HUES64 (cell line): ENCODE results near the gene KLF16.

Experiments
- H3K27ac ChIP-seq: 2 replicates; pipeline ENCODE4 v1.7.0; 2013; ENCODE audit warnings: low read depth, low read length, inconsistent platforms
- H3K27me3 ChIP-seq: 2 replicates; pipeline ENCODE4 v1.6.1; 2013; ENCODE audit warnings: mild to moderate bottlenecking, low read length; ENCODE audit not compliant: insufficient read depth
- H3K36me3 ChIP-seq: 2 replicates; pipeline ENCODE4 v1.6.1; 2013; ENCODE audit warnings: mild to moderate bottlenecking, low read length; ENCODE audit not compliant: insufficient read depth
- H3K4me1 ChIP-seq: 2 replicates; pipeline ENCODE4 v1.6.1; 2013; ENCODE audit warnings: mild to moderate bottlenecking, low read length, moderate library complexity; ENCODE audit not compliant: insufficient read depth
- H3K4me3 ChIP-seq: 2 replicates; pipeline ENCODE4 v1.5.1; 2013; ENCODE audit warnings: mild to moderate bottlenecking, low read length, moderate library complexity
- H3K9ac ChIP-seq: 2 replicates; pipeline ENCODE4 v1.6.1; 2013; ENCODE audit warnings: mild to moderate bottlenecking, low read depth, low read length
- H3K9me3 ChIP-seq: 2 replicates; pipeline ENCODE4 v1.6.1; 2013; ENCODE audit warnings: low read depth, low read length; ENCODE audit not compliant: insufficient read depth
- WGBS: fragments of 150-250, 120-280 bp; methylation state at CpG from one replicate; pipeline ENCODE4 v1.1.7; 2013; ENCODE audit warnings: missing lambda C conversion rate; 5-methylcytosine and 5-hydroxymethylcytosine counted together

The KLF16 gene

DNA sequence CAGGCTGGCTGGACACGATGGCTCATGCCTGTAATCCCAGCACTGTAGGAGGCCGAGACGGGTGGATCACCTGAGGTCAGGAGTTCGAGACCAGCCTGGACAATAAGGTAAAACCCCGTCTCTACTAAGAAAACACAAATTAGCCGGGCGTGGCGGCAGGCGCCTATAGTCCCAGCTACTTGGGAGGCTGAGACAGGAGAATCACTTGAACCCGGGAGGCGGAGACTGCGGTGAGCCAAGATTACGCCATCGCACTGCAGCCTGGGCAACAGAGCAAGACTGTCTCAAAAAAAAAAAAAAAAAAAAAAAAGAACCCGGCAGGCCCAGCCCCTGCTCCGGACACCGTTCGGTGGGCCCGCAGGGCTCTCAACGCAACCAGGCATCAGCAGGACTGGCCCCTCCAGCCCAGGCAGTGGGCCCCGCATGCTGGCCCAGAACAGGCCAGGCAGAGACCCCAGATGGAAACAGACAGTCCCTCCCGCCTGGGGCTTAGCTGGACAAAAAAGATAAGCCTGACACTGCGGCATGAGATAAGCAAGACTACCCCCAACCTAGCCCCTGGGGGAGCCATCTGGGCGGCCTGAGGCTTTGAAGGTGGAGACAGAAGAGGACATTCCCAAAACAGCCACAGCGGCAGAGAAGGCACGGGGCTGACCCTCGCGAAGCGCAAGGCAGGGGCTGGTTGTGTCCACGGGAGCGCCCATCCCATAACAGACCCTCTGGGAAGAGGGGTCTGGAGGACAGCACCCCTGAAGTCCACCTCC lies 26.7 kb downstream of the KLF16 start:
- WGBS: 94% methylated on average over 31 of the region's 31 CpGs
- Histone ChIP-seq H3K27me3 (no peaks in the 10 kb centered on the region), H3K4me3 (no peak overlapping the region), H3K9me3 (no peaks in the 10 kb centered on the region), H3K4me1 (no peaks in the 10 kb centered on the region), H3K9ac (no peak overlapping the region), H3K36me3 (no peaks in the 10 kb centered on the region), H3K27ac (no peak overlapping the region)

- no peaks in the 10 kb centered on the region for H3K4me1 ChIP-seq
- no peaks in the 10 kb centered on the region for H3K9me3 ChIP-seq
- H3K36me3 ChIP-seq: no peaks in the 10 kb centered on the region; the same call in 1 of the 2 replicates
- no peak overlapping the region for H3K4me3 ChIP-seq
- no peak overlapping the region for H3K27ac ChIP-seq
- no peak overlapping the region for H3K9ac ChIP-seq
- H3K27me3 ChIP-seq: no peaks in the 10 kb centered on the region
- 91% methylated on average over 15 of the region's 15 CpGs for WGBS
Observed at GRCh38 chr19:1833540-1833939, 29.8 kb downstream of the KLF16 start.

DNA sequence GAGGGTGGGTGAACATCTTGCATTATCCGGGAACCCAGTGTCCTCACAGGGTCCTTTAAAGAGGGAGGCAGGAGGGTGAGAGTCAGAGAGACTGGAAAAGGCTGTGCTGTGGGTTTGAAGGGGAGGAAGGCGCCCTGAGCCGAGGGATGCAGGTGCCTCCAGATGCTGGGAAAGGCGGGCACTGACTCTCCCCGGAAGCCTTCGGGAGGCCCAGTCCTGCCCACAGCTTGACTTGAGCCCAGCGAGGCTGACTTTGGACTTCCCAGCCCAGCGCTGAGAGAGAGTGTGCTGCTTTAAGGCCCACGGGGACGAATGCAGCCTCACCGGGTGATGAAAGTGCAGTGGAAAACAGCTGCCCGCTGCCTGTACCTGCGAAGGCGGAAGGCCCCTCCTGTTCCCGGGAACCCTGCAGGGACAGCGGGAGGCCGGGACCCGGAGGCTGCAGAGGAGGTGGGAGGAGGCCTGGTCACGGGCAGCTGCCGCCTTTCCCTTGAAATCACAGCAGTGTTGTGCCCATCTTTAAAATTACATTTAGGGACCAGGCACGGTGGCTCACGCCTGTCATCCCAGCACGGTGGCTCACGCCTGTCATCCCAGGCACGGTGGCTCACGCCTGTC lies 31.2 kb downstream of the KLF16 start:
- peaks cover 2% of the 10 kb centered on the region; the same call in 1 of the 2 replicates for H3K4me1 ChIP-seq

GRCh38 chr19:1830978-1831377 lies 32.4 kb downstream of the KLF16 start:
- 95% methylated on average over 11 of the region's 11 CpGs for WGBS
- H3K4me1 ChIP-seq: peaks cover 9% of the 10 kb centered on the region; the same call in 1 of the 2 replicates
- no peak overlapping the region for H3K9ac ChIP-seq
- H3K9me3 ChIP-seq: no peaks in the 10 kb centered on the region
- H3K36me3 ChIP-seq: no peaks in the 10 kb centered on the region; the same call in 1 of the 2 replicates
- no peak overlapping the region for H3K4me3 ChIP-seq
- H3K27ac ChIP-seq: no peak overlapping the region
- H3K27me3 ChIP-seq: no peaks in the 10 kb centered on the region

More for the DNA sequence above, 31.2 kb downstream of the KLF16 start:
- Histone ChIP-seq H3K9ac (no peak overlapping the region), H3K27ac (no peak overlapping the region), H3K36me3 (no peaks in the 10 kb centered on the region; the same call in 1 of the 2 replicates), H3K27me3 (no peaks in the 10 kb centered on the region), H3K4me3 (no peak overlapping the region), H3K9me3 (no peaks in the 10 kb centered on the region)
- WGBS: 92% methylated on average over 26 of the region's 26 CpGs

DNA sequence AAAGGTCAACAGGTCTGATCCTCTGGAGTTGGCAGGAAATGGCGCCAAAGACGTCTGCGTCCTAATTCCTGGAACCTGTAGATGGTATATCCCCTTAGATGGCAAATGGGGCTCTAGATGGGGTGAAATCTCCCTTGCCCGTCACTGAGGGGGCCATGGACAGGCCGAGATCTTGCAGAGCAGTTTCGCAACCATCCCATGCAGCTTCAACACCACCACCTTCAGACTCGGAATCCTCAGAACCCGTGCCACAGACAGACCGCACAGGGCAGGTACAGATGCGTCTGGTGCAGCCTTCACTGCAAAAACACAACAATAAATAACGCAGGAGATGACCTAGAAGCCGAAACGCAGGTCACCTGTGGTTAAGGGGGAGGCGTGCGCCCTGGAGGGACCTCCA lies 32.8 kb downstream of the KLF16 start:
- 95% methylated on average over 15 of the region's 15 CpGs for WGBS
- Histone ChIP-seq H3K36me3 (peaks cover 4% of the 10 kb centered on the region), H3K27me3 (no peaks in the 10 kb centered on the region), H3K4me3 (no peak overlapping the region), H3K27ac (no peak overlapping the region), H3K4me1 (peaks cover 9% of the 10 kb centered on the region; the same call in 1 of the 2 replicates), H3K9ac (no peak overlapping the region), H3K9me3 (no peaks in the 10 kb centered on the region)

GRCh38 chr19:1829958-1830357 lies 33.4 kb downstream of the KLF16 start:
- 95% methylated on average over 11 of the region's 11 CpGs for WGBS
- no peak overlapping the region for H3K4me3 ChIP-seq
- H3K9ac ChIP-seq: no peak overlapping the region
- no peaks in the 10 kb centered on the region for H3K27me3 ChIP-seq
- no peak overlapping the region for H3K27ac ChIP-seq
- peaks cover 9% of the 10 kb centered on the region; the same call in 1 of the 2 replicates for H3K4me1 ChIP-seq
- H3K9me3 ChIP-seq: no peaks in the 10 kb centered on the region
- peaks cover 8% of the 10 kb centered on the region for H3K36me3 ChIP-seq

DNA sequence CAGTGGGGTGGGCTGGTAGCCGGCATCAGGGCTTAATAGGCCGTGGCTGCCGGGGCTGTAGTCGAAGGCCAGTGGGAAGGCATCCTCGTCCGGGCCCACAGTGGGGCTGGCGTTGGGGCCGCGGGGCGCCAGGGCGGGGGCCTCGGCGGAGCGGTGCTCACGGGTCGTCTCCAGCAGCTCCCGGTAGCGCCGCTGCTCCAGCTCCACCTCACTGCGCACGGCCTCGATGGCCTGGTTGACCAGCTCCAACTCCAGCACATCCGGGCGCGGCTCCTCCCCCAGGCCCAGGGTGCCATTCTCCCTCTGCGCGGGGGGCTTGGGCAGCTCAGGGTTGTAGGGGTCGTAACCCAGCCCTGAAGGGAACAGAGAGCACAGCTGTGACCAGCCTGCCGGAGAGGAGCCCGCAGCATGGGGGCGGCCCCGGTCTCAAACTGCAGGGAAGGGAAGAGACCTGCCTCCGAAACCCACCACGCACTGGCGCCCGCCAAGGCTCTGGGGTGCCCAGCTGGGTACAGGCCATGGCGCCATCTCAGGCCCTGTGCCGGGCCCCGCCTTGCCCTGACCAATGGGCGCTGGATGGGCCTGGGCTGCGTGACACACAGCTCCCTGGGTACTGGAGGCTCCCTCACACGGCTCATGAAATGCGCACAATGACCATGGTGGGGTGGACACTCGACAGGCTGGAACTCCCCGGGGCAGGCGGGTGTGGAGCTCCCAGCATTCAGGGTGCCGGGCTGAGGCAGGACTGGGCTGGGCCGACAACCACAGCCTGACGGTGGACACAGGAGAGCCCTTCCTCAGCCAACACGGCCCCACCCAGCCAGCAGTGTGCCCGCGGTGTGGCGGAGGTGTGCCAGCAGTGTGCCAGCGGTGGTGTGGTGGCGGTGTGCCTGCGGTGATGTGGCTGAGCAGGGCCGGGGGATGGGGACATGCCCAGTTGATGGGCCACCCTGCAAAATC lies 34.8 kb downstream of the KLF16 start:
- H3K27me3 ChIP-seq: no peaks in the 10 kb centered on the region
- no peak overlapping the region for H3K4me3 ChIP-seq
- no peaks in the 10 kb centered on the region for H3K9me3 ChIP-seq
- peaks cover 9% of the 10 kb centered on the region; the same call in 1 of the 2 replicates for H3K4me1 ChIP-seq
- H3K27ac ChIP-seq: no peak overlapping the region
- WGBS: 95% methylated on average over 57 of the region's 57 CpGs
- no peak overlapping the region for H3K9ac ChIP-seq
- H3K36me3 ChIP-seq: peaks cover 22% of the 10 kb centered on the region

- H3K27ac ChIP-seq: peak overlapping the region; percentile 70
Observed at GRCh38 chr19:1827566-1828278, 35.7 kb downstream of the KLF16 start.

DNA sequence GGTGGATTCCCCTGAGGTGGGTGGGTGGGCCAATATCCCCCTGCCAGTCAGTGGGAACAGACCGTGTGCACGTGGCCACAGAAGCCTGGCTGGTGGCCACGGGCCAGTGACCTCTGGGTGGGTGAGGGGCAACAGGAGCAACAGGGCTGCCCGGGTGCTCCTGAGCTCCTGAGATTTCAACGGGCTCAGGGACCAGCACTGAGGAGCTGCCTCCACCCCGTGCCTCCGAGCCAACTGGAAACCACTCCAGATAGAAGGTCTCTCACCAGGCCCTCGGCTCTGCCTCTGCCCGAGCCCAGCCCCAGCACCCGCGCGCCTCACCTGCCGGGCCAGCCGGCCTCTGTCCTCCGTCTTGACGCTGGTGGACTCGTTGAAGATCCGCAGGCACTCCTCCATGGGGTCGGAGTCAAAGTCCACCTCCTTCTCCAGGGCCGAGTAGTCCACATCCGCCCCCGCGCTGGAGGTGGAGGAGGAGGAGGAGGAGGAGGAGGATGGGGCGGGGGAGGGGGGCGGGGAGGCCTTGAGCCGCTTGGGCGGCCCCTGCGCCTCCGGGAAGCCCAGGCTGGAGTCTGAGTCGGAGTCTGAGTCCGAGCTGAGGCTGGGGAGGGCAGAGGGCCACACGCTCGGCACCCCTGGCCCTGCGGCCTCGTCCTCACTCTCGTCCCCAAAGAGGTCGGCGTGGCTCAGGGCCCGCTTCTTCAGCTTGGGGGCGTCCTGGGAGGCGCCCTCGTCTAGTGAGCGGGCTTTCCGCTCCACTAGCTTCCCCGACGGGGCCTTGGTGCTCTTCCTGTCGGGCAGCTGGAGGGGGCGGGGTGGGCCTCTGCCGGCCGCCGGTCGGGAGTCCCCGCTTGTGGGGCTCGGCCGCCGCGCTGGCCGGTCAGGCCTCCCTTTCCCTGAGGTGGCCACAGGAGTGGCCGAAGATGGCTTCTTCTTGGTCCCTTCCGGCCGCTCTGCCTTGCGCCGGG lies 36.5 kb downstream of the KLF16 start:
- H3K4me1 ChIP-seq: peaks cover 9% of the 10 kb centered on the region; the same call in 1 of the 2 replicates
- peak overlapping the region; percentile 86 for H3K27ac ChIP-seq
- H3K27me3 ChIP-seq: no peaks in the 10 kb centered on the region
- H3K4me3 ChIP-seq: peak overlapping the region; percentile 29; the same call in 1 of the 2 replicates
- H3K9me3 ChIP-seq: no peaks in the 10 kb centered on the region
- H3K36me3 ChIP-seq: peaks cover 38% of the 10 kb centered on the region
- peak overlapping the region; percentile 50; the same call in 1 of the 2 replicates for H3K9ac ChIP-seq
- WGBS: 21% methylated on average over 57 of the region's 63 CpGs

More at GRCh38 chr19:1827566-1828278, 35.7 kb downstream of the KLF16 start:
- H3K4me1 ChIP-seq: peaks cover 9% of the 10 kb centered on the region; the same call in 1 of the 2 replicates
- no peaks in the 10 kb centered on the region for H3K27me3 ChIP-seq
- H3K36me3 ChIP-seq: peaks cover 30% of the 10 kb centered on the region
- 91% methylated on average over 41 of the region's 41 CpGs for WGBS
- H3K9ac ChIP-seq: peak overlapping the region; percentile 50; the same call in 1 of the 2 replicates
- H3K9me3 ChIP-seq: no peaks in the 10 kb centered on the region
- H3K4me3 ChIP-seq: no peak overlapping the region
